SK-N-SH (cell line): ENCODE results near the gene SLC9A5. TPM values are rescaled to one million over a fixed set of nuclear protein-coding genes. Genes with fewer than 3 reads are reported as not detected.
A peak's percentile ranks its signal among the peaks of the same experiment; 100 is the strongest.

ENCODE experiments used
- CTCF ChIA-PET: fragments of 300-600, 350-600 bp; formaldehyde crosslinking; extraction: SDS; loops from one replicate; lab custom pipeline; 2021; lab: Yijun Ruan, JAX
- POLR2A ChIA-PET: fragments of 350-600 bp; sonication (Branson Sonifier 250); formaldehyde crosslinking; extraction: SDS; loops from one replicate; lab custom pipeline; 2020; ENCODE audit warnings: antibody characterized with exemption, inconsistent platforms; lab: Yijun Ruan, JAX
- DNase-seq: peaks from one replicate; pipeline ENCODE4 v3.0.0; 2012
- H2AFZ ChIP-seq: fragments of 200-600 bp; sonication (generic); 2 replicates; pipeline ENCODE4 v1.8.1; 2016; ENCODE audit warnings: antibody characterized with exemption, mild to moderate bottlenecking, low read depth
- H3F3A ChIP-seq: fragments of 200-600 bp; sonication (generic); replicated peaks from 2 replicates; pipeline ENCODE3; 2016; ENCODE audit warnings: antibody characterized with exemption, mild to moderate bottlenecking; ENCODE audit not compliant: insufficient read depth
- H3K27ac ChIP-seq, 2 experiments: fragments of 200-500 bp in 1 of 2; fragments of 200-600 bp in 1 of 2; sonication (Bioruptor generic) in 1 of 2; sonication (generic), shearing (Covaris generic) in 1 of 2; 2 replicates each; pipeline versions ENCODE4 v1.5.1 to v1.6.1; 2014 to 2016; ENCODE audit warnings: low read depth in 2 of 2, inconsistent platforms in 1 of 2, low read length in 1 of 2, mild to moderate bottlenecking in 1 of 2, mixed read lengths in 1 of 2
- H3K27me3 ChIP-seq: fragments of 200-600 bp; sonication (generic), shearing (Covaris generic); 2 replicates; pipeline ENCODE4 v1.6.1; 2016; ENCODE audit warnings: mixed run types; ENCODE audit not compliant: insufficient read depth
- H3K36me3 ChIP-seq, 2 experiments: fragments of 200-500 bp in 1 of 2; fragments of 200-600 bp in 1 of 2; sonication (Bioruptor generic) in 1 of 2; sonication (generic) in 1 of 2; replicated peaks in 1 of 2; 2 replicates each; pipeline versions ENCODE3 to v1.5.1; 2014 to 2016; ENCODE audit warnings: low read length in 1 of 2, mild to moderate bottlenecking in 1 of 2; ENCODE audit not compliant: insufficient read depth in 2 of 2, control insufficient read depth in 1 of 2
- H3K4me1 ChIP-seq, 2 experiments: fragments of 200-500 bp in 1 of 2; fragments of 200-600 bp in 1 of 2; sonication (Bioruptor generic) in 1 of 2; sonication (generic), shearing (Covaris generic) in 1 of 2; 2 replicates each; pipeline versions ENCODE4 v1.5.1 to v1.6.1; 2014 to 2016; ENCODE audit warnings: low read depth in 1 of 2, low read length in 1 of 2, mixed run types in 1 of 2; ENCODE audit not compliant: insufficient read depth in 2 of 2, control insufficient read depth in 1 of 2
- H3K4me2 ChIP-seq: fragments of 200-600 bp; sonication (generic), shearing (Covaris generic); 2 replicates; pipeline ENCODE4 v1.6.1; 2017; ENCODE audit warnings: mixed run types
- H3K4me3 ChIP-seq, 2 experiments: fragments of 200-500 bp in 1 of 2; fragments of 200-600 bp in 1 of 2; sonication (Bioruptor generic) in 1 of 2; sonication (generic), shearing (Covaris generic) in 1 of 2; 2 replicates each; pipeline versions ENCODE4 v1.5.1 to v1.8.1; 2014 to 2016; ENCODE audit warnings: low read depth in 2 of 2, inconsistent platforms in 1 of 2, low read length in 1 of 2, mild to moderate bottlenecking in 1 of 2, mixed read lengths in 1 of 2, moderate library complexity in 1 of 2
- H3K79me2 ChIP-seq: fragments of 200-600 bp; sonication (generic); 2 replicates; pipeline ENCODE4 v1.8.1; 2017; ENCODE audit warnings: mild to moderate bottlenecking; ENCODE audit not compliant: insufficient read depth
- H3K9ac ChIP-seq: fragments of 200-600 bp; sonication (generic); 2 replicates; pipeline ENCODE4 v1.6.1; 2017; ENCODE audit warnings: mixed run types
- H3K9me2 ChIP-seq: fragments of 200-600 bp; sonication (generic); 2 replicates; pipeline ENCODE4 v1.6.1; 2017; ENCODE audit warnings: mixed run types
- H3K9me3 ChIP-seq: fragments of 200-600 bp; sonication (generic); 2 replicates; pipeline ENCODE4 v1.6.1; 2017; ENCODE audit warnings: mixed run types, mild to moderate bottlenecking, moderate library complexity
- H4K20me1 ChIP-seq: fragments of 200-600 bp; sonication (generic); 2 replicates; pipeline ENCODE4 v1.6.1; 2017; ENCODE audit warnings: mild to moderate bottlenecking, mixed run types; ENCODE audit not compliant: insufficient read depth
- CTCF ChIP-seq: fragments of 200-600 bp; sonication (generic); IDR thresholded peaks from 2 replicates; pipeline ENCODE4 v1.6.1; 2017; ENCODE audit warnings: antibody characterized with exemption, mild to moderate bottlenecking, moderate library complexity
- ELF1 ChIP-seq: IDR thresholded peaks from 2 replicates; pipeline ENCODE4 v1.4.0; 2012
- FOSL2 ChIP-seq: IDR thresholded peaks from 2 replicates; pipeline ENCODE4 v1.4.0; 2012; ENCODE audit warnings: low read depth, mild to moderate bottlenecking, moderate library complexity, borderline replicate concordance
- FOXM1 ChIP-seq: IDR thresholded peaks from 2 replicates; pipeline ENCODE4 v1.4.0; 2012; ENCODE audit warnings: low read depth, mild to moderate bottlenecking
- GABPA ChIP-seq: IDR thresholded peaks from 2 replicates; pipeline ENCODE4 v1.4.0; 2012; ENCODE audit warnings: low read depth, mild to moderate bottlenecking
- JUND ChIP-seq: IDR thresholded peaks from 2 replicates; pipeline ENCODE4 v1.4.0; 2012
- MEF2A ChIP-seq: IDR thresholded peaks from 2 replicates; pipeline ENCODE4 v1.4.0; 2012; ENCODE audit warnings: low read depth, borderline replicate concordance
- NFIC ChIP-seq: IDR thresholded peaks from 2 replicates; pipeline ENCODE4 v1.4.0; 2012; ENCODE audit warnings: borderline replicate concordance
- POLR2AphosphoS5 ChIP-seq: IDR thresholded peaks from 2 replicates; pipeline ENCODE4 v1.6.1; 2012; ENCODE audit warnings: low read depth, low read length
- RAD21 ChIP-seq: IDR thresholded peaks from 2 replicates; pipeline ENCODE4 v1.6.1; 2012; ENCODE audit warnings: mild to moderate bottlenecking, low read length
- RFX5 ChIP-seq: IDR thresholded peaks from 2 replicates; pipeline ENCODE4 v1.6.1; 2012; ENCODE audit warnings: mild to moderate bottlenecking, improper control_type of control experiment, low read length
- RXRA ChIP-seq: IDR thresholded peaks from 2 replicates; pipeline ENCODE4 v1.4.0; 2012; ENCODE audit warnings: low read depth, mild to moderate bottlenecking, borderline replicate concordance
- SIN3A ChIP-seq: IDR thresholded peaks from 2 replicates; pipeline ENCODE4 v1.6.1; 2012; ENCODE audit warnings: low read depth, mild to moderate bottlenecking, low read length, moderate library complexity, borderline replicate concordance
- TAF1 ChIP-seq: IDR thresholded peaks from 2 replicates; pipeline ENCODE4 v1.6.1; 2012; ENCODE audit warnings: low read depth, mild to moderate bottlenecking, low read length, moderate library complexity, borderline replicate concordance
- TCF12 ChIP-seq: IDR thresholded peaks from 2 replicates; pipeline ENCODE4 v1.4.0; 2012
- TEAD4 ChIP-seq: IDR thresholded peaks from 2 replicates; pipeline ENCODE4 v1.4.0; 2012; ENCODE audit warnings: mild to moderate bottlenecking, borderline replicate concordance; ENCODE audit not compliant: insufficient read depth
- USF1 ChIP-seq: IDR thresholded peaks from 2 replicates; pipeline ENCODE4 v1.4.0; 2012; ENCODE audit warnings: low read depth, borderline replicate concordance
- USF2 ChIP-seq: fragments of 150-350 bp; IDR thresholded peaks from 2 replicates; pipeline ENCODE4 v1.6.1; 2017; ENCODE audit warnings: antibody characterized with exemption, low read length, low read depth, borderline replicate concordance
- YY1 ChIP-seq: IDR thresholded peaks from 2 replicates; pipeline ENCODE4 v1.4.0; 2012; ENCODE audit warnings: low read depth, mild to moderate bottlenecking
- ZBTB33 ChIP-seq: IDR thresholded peaks from 2 replicates; pipeline ENCODE4 v1.4.0; 2012; ENCODE audit warnings: low read depth, borderline replicate concordance
- WGBS: methylation state at CpG from one replicate; pipeline ENCODE4 v1.1.6; 2017; ENCODE audit warnings: low lambda C conversion rate; 5-methylcytosine and 5-hydroxymethylcytosine counted together
- polyA plus RNA-seq, 3 experiments: library from polyadenylated mRNA; depleted of rRNA; stranded (reverse); fragments of >200 nt; gene quantifications; 2 replicates each; pipeline ENCODE4 v1.2.3, GENCODE V29; 2012

SLC9A5 gene
- polyA plus RNA-seq, 1 of the 3 experiments (the other 2 are of a cell fraction): 4.1 TPM

GRCh38 chr16:67259705-67260104 lies 10.9 kb downstream of the SLC9A5 start:
- Histone ChIP-seq H2AFZ (no peak overlapping the region), H3K9ac (no peak overlapping the region), H3K9me3 (no peaks in the 10 kb centered on the region), H4K20me1 (no peaks in the 10 kb centered on the region), H3K4me2 (no peak overlapping the region), H3F3A (no peaks in the 10 kb centered on the region), H3K27ac (no peak overlapping the region; a peak in 1 of 4 replicates), H3K36me3 (no peaks in the 10 kb centered on the region), H3K4me3 (no peak overlapping the region), H3K27me3 (no peaks in the 10 kb centered on the region), H3K4me1 (peaks cover 0 to 8% of the 10 kb centered on the region in 2 experiments; a peak in 1 of 4 replicates), H3K9me2 (no peaks in the 10 kb centered on the region), H3K79me2 (no peaks in the 10 kb centered on the region)
- ChIA-PET POLR2A (no interaction called here), CTCF (interaction anchor here (1.1 to 2.2 kb wide), 10 partner anchors 11 to 302 kb away, joined by 4 to 24 read pairs (median 6); partner anchors contain the start of genes KCTD19, LRRC36 and PLEKHG4)
- TF ChIP-seq RFX5: no peak
- no peak for TF ChIP-seq ZBTB33
- WGBS: 98% methylated on average over 12 of the region's 12 CpGs
- no peak for DNase-seq

GRCh38 chr16:67260426-67261063 lies 11.8 kb downstream of the SLC9A5 start:
- DNase-seq: peak; percentile 68
- Histone ChIP-seq H3K36me3 (no peaks in the 10 kb centered on the region), H3K9ac (no peak overlapping the region), H3K9me2 (no peaks in the 10 kb centered on the region), H2AFZ (no peak overlapping the region), H3K4me2 (no peak overlapping the region), H3K4me1 (peaks cover 0 to 8% of the 10 kb centered on the region in 2 experiments; a peak in 1 of 4 replicates), H3K4me3 (no peak overlapping the region), H3K9me3 (no peaks in the 10 kb centered on the region), H4K20me1 (no peaks in the 10 kb centered on the region), H3F3A (no peaks in the 10 kb centered on the region), H3K27me3 (no peaks in the 10 kb centered on the region), H3K79me2 (no peaks in the 10 kb centered on the region), H3K27ac (peak overlapping the region in 1 of 2 experiments; percentile 62; a peak in 1 of 4 replicates)
- POLR2A ChIA-PET: interaction anchor here (0.5 to 1.0 kb wide), 3 partner anchors 9 to 77 kb away, joined by 3 to 5 read pairs (median 4); partner anchors contain the start of gene SLC9A5
- CTCF ChIA-PET: interaction anchor here (0.6 to 2.2 kb wide), 41 partner anchors 9 to 306 kb away, joined by 3 to 24 read pairs (median 4); partner anchors contain the start of genes ATP6V0D1, FHOD1, KCTD19 and LRRC36
- WGBS: 81% methylated on average over 4 of the region's 4 CpGs
- TF ChIP-seq CTCF (peak; percentile 65), TCF12 (peak; percentile 27; the same call in 1 of the 2 replicates), GABPA (no peak), RAD21 (peak; percentile 86), ELF1 (no peak), USF2 (no peak), POLR2AphosphoS5 (no peak), JUND (no peak), FOXM1 (no peak), MEF2A (no peak), SIN3A (no peak), TEAD4 (no peak), ZBTB33 (no peak), RXRA (no peak), NFIC (no peak), RFX5 (no peak), TAF1 (no peak), USF1 (no peak), YY1 (no peak), FOSL2 (no peak)
